HTERT RPE-1 (cell line): ENCODE results near the gene IGF2BP2.
"Not testable (repeated sequence)": the region's sequence is repeated elsewhere in the genome, so short reads cannot be mapped to it uniquely, and the experiment has no call there.

Source experiments
- in situ Hi-C: fragments of 300-500 bp; cut with MboI; formaldehyde crosslinking; loops from 4 replicates; pipeline ENCODE4 v1.14.3; 2020; ENCODE audit warnings: low sequenced_read_pairs

The IGF2BP2 gene

DNA sequence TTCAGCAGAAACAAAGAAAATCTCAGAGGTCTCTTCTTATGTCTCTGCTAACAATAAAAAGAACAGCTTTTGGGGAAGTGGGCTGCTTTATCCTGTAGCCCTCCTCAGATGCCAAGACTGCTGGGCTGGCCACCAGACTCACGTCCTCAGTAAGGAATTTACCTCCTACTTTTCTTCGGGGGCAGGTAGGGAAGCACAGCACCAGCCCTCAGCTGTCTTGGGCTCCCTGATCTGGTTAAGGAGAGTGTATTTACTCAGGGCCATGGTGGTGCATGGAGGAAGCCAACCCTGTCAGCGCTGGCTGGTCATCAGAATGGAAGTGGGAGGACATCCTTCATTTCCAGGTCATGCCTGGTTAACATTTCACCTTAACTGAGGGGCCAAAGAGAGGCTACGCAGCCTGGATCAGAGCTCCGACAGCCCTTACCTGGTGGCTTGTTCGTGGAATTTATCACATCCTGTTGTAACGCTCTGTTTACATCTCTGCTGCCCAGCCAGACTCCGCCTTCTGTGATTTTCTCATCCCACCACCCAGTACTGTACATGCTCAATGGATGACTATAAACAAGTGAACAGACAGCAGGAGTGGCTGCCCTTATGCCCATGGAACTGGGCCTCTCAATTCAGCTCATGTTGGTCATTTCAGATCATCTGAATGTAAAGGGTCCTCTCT lies 108.3 kb downstream of the IGF2BP2 start:
- in situ Hi-C loops = no loop called here

GRCh38 chr3:185715091-185715490 lies 109.8 kb downstream of the IGF2BP2 start:
- in situ Hi-C loops = no loop called here

DNA sequence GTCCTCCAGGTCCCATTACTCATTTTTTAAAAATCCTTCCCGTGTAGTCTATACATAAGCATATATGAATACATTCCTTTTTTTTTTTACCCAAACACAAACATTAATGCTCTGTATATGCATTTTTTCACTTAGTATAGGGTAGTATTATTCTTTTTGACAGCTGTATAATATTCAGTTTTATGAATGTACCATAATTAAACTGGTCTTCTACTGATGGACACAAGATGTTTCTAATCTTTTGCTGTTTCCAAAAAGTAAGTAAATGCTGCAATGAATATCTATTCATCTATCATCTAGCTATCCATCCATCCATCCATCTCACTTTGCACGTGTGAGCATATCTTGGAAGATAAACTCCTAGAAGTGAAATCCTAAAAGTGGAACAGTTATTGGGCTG lies 110.8 kb downstream of the IGF2BP2 start:
- in situ Hi-C loops = no loop called here

DNA sequence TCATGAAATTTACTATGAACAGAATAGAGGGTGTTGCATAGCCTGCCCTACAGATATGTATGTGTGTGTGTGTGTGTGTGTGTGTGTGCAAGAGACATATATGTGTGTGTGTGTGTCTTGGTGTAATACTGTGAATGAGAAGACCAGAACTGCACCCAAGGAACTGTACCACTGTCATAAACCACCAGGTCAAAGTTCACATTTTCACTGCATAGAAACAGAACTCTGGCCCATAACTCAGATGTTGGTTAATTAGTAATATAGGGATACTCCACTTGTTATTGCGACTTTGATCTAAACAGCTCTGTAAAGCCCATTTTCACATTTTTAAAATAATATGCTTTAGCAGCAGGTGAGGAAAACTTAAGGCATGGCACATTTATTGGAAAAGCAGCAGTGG lies 111.8 kb downstream of the IGF2BP2 start:
- in situ Hi-C loops = no loop called here

DNA sequence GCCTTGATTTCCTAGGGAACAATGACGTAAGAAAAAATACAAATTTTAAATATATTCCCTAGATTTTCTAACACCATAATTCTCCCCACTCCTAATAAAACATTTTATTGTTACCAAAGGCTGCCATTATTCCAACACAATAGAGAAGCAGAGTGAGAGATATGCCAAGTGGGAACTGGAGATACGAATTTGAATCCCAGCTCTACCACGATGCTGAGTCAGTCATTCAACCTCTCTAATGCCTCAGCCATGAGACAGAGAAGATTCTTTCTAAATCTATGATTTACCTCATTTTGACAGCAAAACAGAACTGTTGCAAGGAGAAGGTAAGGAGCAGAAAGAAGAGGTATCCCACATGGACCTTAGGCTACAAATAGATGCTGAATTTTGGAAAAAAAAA lies 112.5 kb downstream of the IGF2BP2 start:
- in situ Hi-C loops = no loop called here

- in situ Hi-C loops = no loop called here
Measured at GRCh38 chr3:185711255-185711870, 113.5 kb downstream of the IGF2BP2 start.

DNA sequence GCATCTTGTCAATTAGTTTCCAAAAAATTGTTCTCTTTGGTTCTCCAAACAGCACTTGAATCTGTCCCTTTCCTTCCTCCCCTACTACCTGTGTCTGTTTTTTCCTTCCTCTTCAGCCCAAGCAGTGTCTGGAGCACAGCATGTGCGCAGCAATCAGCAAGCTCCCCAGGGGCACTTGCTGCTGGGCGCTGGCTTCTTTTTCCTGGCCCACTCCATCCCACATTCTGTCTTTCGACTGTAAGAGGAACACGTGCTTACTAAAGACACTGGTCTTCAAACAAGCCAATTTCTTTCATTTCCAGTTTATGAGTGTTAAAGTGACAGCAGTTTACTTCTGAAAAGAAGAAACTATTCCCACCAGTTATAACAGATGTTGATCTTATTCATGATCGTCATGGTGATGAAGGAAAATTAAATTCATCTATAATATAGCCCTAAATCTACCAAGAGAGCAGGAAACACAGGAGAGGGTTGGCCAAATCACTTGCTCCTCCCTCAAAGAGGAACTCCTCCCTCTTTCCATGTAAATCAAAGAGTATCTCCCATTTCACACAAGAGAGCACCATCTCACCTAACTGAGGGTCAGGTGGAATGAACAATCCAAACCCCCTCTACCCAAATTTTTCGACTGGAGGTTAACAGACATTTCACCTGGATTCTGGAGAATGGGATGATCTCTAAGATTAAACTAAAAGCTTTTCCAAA lies 115.4 kb downstream of the IGF2BP2 start:
- in situ Hi-C loops = no loop called here

GRCh38 chr3:185708392-185708791 lies 116.5 kb downstream of the IGF2BP2 start:
- in situ Hi-C loops = no loop called here

GRCh38 chr3:185705498-185705897 lies 119.3 kb downstream of the IGF2BP2 start:
- in situ Hi-C loops = no loop called here

GRCh38 chr3:185702262-185703225 lies 122.3 kb downstream of the IGF2BP2 start:
- in situ Hi-C loops = no loop called here

DNA sequence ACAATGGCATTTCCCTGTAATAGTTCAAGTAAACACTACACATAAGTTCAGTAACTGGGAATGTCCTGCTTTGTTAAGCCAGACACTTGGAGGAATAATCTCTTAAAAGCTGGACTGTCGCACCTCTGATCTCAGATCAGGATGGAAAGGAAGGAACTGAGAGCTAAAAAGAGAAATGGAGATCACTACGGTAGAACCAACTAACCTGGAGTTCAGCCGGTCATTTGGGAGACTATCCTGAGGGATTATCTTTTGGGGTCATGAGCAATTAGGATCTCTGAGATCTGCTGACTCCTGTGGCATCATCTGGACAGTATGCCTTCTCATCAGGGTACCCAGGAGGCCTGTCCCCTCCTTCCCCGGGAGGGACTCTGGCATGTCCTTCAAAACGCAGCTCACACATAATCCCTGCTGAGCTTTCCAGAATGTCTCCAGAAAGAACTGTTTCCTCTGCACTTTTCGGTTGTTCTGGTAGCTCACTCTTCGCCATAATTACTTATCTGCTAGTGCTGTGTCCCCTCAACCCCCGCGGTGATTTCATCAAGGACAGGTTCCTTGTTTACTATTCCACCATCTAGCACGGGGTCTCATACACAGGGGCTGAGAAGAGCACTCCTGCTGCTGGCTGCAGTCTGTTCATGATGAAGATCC lies 123.1 kb downstream of the IGF2BP2 start:
- in situ Hi-C loops = no loop called here

DNA sequence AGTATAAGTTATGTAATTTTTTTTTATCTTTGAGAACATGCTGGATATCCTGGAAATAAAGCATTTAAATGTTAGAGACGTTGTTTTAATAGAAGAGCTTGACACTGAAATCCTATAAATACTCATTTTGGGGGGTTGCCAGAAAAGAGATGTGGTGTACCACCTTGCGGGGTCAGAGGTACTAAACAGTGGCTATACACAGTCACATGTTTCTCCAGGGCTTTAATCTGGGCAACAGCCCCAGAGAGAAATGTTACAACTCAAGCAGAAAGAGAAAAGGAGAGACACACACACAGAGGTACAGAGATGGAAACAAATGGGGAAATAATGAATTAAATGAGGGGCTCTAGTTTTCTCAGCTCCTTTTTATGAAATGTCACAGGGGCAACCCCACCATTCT lies 124.9 kb downstream of the IGF2BP2 start:
- in situ Hi-C loops = no loop called here

- in situ Hi-C loops = not testable (repeated sequence)
Measured at GRCh38 chr3:185697228-185697627, 127.6 kb downstream of the IGF2BP2 start.

DNA sequence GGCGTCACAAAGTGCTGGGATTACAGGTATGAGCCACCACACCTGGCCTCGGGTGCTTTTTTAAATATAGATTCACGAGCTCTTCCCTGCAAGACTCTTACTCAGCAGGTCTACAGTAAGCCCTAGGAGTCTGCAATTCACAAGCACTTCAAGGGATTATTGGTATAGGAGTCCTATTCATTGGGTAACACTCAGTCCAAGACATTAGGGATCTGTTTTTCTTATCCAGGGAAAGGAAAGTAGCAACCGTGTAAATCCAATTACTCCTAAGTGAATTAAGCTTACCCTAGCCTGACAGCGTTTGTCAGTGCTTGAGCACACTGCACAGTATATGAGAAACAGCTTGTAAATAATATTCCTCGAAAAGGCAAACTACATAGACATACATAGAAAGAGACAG lies 128.8 kb downstream of the IGF2BP2 start:
- in situ Hi-C loops = no loop called here

- in situ Hi-C loops = no loop called here
Measured at GRCh38 chr3:185693985-185694653, 130.7 kb downstream of the IGF2BP2 start.

DNA sequence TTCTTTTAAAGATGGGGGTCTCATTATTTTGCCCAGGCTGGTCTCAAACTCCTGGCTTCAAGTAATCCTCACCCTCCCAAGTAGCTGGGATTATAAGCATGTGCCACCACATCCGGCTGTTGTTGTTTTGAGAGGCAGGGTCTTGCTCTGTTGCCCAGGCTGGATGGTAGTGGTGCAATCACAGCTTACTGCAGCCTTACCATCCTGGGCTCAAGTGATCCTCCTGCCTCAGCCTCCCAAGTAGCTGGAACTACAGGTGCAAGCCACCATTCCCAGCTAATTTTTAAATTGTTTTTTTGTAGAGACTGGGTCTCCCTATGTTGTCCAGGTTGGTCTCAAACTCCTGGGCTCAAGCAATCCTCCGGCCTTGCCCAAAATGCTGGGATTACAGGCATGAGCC lies 133.2 kb downstream of the IGF2BP2 start:
- in situ Hi-C loops = no loop called here

- in situ Hi-C loops = no loop called here
Measured at GRCh38 chr3:185687271-185687878, 137.5 kb downstream of the IGF2BP2 start.

DNA sequence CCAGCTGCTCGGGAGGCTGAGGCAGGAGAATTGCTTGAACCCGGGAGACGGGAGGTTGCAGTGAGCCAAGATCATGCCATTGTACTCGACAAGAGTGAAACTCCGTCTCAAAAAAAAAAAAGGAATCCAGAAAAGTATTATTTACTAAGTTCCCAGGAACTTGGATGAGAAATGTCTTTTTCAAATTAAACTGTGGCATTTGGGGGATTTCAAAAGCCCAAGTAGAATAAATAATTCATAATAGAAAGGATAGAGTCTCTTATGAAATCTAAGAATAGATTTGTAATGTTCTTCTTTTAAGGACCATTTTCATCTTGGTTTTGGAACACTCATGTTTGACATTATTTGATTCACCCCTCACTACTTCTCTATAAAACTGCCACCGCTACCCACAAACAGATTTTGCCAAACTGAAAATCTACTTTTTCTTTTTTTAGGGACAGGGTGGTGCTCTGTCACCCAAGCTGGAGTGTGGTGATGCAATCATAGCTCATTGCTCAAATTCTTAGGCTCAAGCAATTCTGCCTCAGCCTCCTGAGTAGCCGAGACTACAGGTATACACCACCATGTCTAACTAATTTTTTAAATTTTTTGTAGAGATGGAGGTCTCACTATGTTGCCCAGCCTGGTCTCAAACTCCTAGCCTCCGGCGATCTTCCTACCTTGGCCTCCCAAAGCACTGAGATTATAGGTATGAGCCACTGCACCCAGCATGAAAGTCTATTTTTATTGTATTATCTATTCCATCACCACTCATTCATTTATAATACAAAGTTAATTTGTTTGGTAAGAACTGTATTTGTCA lies 139.4 kb downstream of the IGF2BP2 start:
- in situ Hi-C loops = no loop called here

DNA sequence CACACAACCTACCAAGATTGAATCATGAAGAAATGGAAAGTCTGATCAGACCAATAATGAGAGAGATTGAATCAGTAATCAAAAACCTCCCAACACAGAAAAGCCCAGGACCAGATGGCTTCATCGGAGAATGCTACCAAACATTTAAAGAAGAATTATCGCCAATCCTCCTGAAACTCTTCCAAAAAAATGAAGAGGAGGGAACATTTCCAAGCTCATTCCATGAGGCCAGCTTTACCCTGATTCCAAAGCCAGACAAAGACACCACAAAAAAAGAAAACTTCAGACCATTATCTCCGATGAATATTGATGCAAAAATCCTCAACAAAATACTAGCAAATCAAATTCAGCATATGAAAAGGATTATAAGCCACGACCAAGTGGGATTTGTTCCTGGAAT lies 144.6 kb downstream of the IGF2BP2 start:
- in situ Hi-C loops = no loop called here
